SKM-1 (cell line): Measurements from ENCODE around the gene GPATCH8.
"Not testable (repeated sequence)": the region's sequence is repeated elsewhere in the genome, so short reads cannot be mapped to it uniquely, and the experiment has no call there.

ENCODE experiments used
- DNase-seq: peaks from one replicate; lab custom pipeline; 2025; ENCODE audit not compliant: unreplicated experiment; lab: John Stamatoyannopoulos, UW

Gene GPATCH8

GRCh38 chr17:44378171-44378705, 125.0 kb downstream of the GPATCH8 start:
- DNase-seq = no peak

- DNase-seq = no peak
These were observed 126.4 kb downstream of the GPATCH8 start for GRCh38 chr17:44376779-44377178.

GRCh38 chr17:44376124-44376523, 127.1 kb downstream of the GPATCH8 start:
- DNase-seq = peak; percentile 18

- no peak for DNase-seq
These were observed 127.8 kb downstream of the GPATCH8 start for GRCh38 chr17:44375196-44376017.

DNA sequence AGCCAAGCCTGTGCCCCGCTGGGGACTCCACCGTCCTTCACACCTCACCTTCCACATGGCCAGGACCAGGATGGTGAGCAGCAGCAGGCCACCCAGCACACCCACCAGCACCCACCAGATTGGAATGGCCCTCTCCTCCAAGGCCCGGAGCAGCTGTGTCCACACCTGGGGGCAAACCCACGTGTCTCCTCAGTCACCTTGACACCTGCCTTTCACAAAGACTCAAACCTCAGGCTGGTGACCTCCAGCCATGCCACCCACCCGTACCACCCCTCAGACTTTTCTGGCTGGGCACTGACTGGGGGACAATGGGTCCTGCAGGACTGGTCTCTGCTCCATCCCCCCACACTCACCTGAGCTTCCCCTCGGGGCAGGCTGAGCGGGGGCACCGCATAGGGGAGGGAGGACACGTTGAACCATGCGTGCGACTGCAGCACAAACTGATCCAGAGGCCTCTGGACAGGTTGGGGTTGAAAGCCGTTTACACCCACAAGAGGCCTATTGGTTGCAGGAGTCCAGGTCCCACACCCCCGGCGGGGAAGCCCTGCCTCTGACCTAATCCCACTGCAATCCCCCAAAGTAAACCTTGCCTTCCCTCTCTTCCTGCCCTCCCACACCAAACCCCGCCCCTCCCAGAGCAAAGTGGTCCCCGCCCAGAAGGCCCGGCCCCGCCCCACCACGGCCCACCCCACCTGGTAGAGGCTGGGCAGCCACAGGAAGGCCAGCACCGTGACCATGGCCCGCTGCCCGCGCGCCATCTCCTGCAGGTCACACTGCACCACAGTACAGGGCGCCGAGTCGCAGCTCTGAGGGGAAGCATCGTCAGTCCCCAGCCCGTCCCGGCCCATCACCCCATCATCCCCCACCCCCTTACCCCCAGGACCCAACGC, 128.7 kb downstream of the GPATCH8 start:
- no peak for DNase-seq

DNA sequence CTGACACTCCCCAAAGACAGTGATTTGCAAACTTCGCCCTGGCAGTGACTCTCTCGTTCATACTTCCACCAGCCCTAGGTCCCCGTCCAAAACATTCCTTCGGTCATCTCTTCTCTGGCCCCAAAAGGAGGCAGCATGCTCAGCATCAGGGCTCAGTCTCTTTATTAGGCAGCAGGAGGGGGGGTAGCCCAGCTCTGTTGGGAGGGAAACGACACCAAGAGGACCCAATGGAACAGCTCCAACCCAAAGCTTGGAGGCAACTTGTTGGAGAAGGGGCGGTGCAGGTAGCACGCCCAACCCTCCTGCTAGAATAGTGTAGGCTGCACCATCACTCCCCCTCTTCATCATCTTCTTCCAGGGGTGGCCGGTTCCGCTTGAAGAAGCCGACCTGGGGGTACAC, 131.2 kb downstream of the GPATCH8 start:
- DNase-seq = no peak

GRCh38 chr17:44369414-44370023, 133.7 kb downstream of the GPATCH8 start:
- DNase-seq = not testable (repeated sequence)

- not testable (repeated sequence) for DNase-seq
These were observed 134.6 kb downstream of the GPATCH8 start for GRCh38 chr17:44368391-44369243.

- DNase-seq = no peak
These were observed 135.8 kb downstream of the GPATCH8 start for GRCh38 chr17:44367231-44367979.

- not testable (repeated sequence) for DNase-seq
These were observed 138.2 kb downstream of the GPATCH8 start for GRCh38 chr17:44365051-44365450.

GRCh38 chr17:44363613-44364159, 139.5 kb downstream of the GPATCH8 start, which contains the start of gene FAM171A2:
Gene FAM171A2 (minus strand): TSS chr17:44363853. CDS start chr17:44363714, 139 bp downstream.
- DNase-seq = peak; percentile 34

DNA sequence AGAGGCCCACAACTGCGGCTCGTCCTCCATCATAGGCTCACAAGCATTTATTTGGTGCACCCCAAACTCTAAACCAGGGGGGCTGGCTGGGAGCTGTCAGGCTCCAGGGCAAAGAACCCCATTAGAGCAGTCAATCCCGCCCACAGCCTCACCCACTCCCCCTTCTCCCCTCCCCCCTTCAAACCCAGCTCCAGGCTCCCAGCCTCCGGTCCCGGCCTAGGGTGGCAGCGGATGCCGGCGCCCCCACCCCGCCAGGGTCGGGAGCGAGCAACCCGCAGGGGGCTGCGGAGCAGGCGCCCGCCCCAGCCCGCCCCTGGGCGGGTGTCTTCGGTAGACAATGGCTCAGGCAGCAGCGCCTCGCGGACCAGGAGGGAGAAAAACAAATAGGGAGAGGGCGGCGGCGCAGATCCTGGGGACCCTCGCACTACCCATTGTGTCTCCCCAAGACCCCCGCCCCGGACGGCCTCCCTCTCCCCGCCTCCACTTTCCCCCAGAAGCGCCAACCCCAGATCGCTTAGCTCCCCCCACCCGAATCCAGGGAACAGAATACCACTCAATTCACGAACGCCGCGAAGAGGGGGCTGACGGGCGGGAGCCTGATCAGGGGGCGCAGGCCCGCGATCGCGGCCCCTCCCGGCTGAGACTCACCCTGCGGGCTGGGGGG, 140.1 kb downstream of the GPATCH8 start:
- DNase-seq = no peak

- DNase-seq = no peak
These were observed 140.7 kb downstream of the GPATCH8 start for GRCh38 chr17:44362459-44362948.

GRCh38 chr17:44361292-44362260, 141.6 kb downstream of the GPATCH8 start:
- DNase-seq = no peak

DNA sequence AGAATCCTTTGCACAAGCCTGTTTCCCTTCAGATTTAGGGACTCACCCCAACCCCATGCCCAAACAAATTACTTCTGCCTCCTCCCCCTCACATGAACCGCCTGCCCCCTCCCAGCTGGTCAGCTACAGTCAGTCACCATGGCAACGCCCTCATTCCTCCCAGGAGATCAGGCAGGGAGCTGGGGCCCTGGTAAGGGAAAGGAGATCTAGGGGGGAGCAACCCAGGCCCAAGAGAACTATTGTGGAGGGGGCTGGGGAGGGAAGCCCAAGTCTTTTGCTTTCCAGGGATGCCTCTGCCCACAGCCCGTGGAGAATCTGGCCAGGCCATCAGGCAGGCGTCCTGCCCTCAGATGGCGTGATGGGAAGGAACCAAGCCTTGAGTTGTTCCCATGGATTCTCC, 142.4 kb downstream of the GPATCH8 start:
- DNase-seq = no peak

- no peak for DNase-seq
These were observed 143.1 kb downstream of the GPATCH8 start for GRCh38 chr17:44360144-44360533.

GRCh38 chr17:44359458-44360143, 143.6 kb downstream of the GPATCH8 start:
- DNase-seq = no peak
